Amniotic epithelial cell (primary cell): ENCODE results near the gene MBNL1.
"Not testable (repeated sequence)": the region's sequence is repeated elsewhere in the genome, so short reads cannot be mapped to it uniquely, and the experiment has no call there.

ENCODE experiments used
- DNase-seq: peaks from one replicate; pipeline ENCODE4 v3.0.0-alpha.2; 2010; ENCODE audit warnings: low read depth

MBNL1 gene

GRCh38 chr3:152350139-152350538 is 81.4 kb downstream of the MBNL1 start:
- no peak for DNase-seq

DNA sequence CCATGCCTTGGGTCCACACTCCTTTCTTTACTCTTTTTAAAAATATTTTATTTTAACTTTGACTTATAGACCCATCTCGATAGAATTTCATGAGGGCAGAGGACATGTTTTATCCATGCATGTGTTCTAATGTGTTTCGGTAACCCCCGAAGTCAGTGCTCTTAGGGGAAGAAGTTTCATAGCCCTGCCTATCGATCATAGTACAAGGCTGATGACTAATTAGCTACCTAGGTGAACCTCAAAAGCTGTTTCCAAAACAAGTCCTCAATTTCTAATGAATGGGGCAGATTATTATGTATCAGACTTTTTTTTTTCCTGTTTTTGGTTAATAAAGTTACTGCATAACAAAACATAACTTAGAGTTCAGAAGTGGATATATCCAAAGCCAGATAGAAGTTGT is 82.0 kb downstream of the MBNL1 start:
- DNase-seq, result no peak

DNA sequence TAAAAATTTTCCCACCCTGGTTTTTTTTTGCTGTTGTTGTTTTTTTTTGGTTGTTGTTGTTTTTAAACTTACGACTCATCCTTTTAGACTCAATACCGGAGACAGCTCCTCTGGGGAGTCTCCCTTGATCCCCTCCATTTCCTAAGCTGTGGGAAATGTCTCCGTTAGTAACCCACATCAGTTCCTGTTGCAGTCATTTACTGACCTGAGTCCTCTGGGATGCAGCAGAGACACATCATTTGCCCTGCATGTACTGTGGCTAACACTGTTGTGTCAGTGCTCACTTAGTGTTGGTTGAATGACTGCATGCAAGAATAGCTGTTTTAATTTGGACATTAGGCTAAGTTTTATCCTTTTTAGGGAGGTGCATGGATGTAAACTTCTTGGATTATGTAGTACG is 83.8 kb downstream of the MBNL1 start:
- peak; percentile 56 for DNase-seq

GRCh38 chr3:152353578-152353977 is 84.8 kb downstream of the MBNL1 start:
- no peak for DNase-seq

- peak; percentile 36 for DNase-seq
These were observed 87.3 kb downstream of the MBNL1 start for GRCh38 chr3:152355744-152356665.

GRCh38 chr3:152356870-152357276 is 88.1 kb downstream of the MBNL1 start:
- DNase-seq, result no peak

DNA sequence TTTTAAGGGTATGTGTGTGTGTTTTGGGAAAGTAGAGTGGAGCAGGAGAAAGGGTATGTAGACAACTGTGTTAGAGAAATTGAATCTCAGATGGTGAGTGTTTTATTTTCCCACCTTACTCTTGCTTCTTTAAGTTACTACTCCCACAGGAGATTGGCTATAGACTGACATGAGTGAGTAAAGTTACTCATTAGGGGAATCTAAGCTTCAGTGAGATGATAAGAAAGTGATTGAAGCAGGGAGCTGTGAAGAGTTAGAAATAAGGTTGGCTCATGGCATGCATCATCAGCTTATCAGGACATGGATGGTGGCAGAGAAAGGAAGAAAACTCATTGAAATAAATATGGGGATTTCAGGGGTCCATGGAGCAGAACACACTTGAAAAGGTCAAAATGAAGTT is 88.9 kb downstream of the MBNL1 start:
- peak; percentile 49 for DNase-seq

DNA sequence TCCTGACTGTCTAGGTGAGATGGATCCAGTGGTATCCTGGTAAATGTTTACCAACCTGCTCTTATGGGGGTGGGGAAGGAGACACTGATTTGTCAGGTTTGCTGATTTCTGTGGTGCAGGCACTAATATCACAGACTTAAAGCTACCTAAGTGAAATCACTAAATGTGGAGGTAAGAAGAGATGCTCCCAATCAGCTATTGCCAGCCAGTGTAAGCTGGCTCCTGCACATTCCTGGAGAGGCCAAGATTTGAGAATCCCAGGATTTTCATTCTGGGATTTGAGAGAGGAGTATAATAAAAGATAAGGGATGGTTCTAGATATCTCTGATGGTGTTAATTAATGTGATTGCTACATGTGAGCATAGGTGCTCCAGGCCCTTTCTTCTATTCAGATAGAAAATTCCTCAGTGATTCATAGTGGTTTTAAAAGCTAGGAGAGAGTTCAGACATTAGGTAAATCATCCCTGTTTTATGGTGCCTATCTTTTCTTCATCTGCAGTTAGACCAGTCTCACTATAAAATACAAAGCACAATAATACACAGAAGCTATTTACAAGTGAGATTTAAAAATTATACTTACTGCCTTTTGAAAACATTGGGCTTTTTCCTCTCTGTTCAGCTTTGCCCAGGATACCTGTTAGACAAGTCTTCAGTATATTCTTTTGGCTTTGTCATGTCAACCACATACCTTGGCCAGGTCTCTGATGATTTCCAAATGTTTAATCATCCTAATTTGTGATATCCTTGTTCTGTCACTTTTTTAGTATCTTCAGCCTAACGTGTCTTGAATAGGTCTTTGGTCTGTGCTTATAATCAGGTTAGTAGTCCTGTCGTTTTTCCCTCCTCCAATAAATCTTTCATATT is 90.9 kb downstream of the MBNL1 start:
- peak; percentile 36 for DNase-seq

- no peak for DNase-seq
These were observed 91.6 kb downstream of the MBNL1 start for GRCh38 chr3:152360302-152360701.

GRCh38 chr3:152360966-152361365 is 92.2 kb downstream of the MBNL1 start:
- no peak for DNase-seq

DNA sequence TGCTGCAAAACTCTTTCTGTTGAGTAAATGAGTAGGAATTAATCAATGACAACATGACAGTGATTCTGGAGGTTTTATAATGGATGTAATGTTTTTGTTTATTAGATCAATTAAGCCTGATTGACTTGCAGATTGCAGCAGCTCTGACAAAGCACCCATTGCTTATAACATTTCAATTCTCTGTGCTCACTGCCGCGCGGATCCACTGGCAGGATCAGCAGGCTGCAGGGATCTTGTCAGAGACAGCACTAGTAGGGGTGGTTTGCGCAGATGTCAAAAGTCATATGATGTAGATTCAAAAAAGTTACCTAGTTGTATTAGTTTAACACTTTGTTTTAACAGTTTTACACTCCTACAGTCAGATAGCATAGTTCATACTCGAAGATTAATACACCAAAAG is 93.4 kb downstream of the MBNL1 start:
- DNase-seq, result no peak

GRCh38 chr3:152364237-152364636 is 95.5 kb downstream of the MBNL1 start:
- DNase-seq, result no peak

DNA sequence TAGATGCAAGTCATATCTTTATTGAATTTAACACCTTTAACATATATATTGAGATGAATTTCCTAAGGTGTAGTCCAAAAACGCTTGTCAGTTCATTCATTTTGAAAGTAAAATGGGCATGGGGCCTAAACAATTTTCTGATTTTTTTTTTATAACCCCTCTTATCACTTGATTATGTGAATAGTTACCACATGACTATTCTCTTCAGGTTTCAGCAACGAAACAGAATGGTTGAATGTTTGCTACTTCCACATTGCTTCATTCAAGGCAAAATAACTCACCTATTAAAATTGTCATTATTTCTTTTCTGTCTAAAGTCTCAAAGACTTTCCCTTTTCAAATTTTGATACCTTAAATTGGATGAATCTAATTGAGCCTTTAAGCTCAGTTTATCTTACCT is 96.4 kb downstream of the MBNL1 start:
- no peak for DNase-seq

DNA sequence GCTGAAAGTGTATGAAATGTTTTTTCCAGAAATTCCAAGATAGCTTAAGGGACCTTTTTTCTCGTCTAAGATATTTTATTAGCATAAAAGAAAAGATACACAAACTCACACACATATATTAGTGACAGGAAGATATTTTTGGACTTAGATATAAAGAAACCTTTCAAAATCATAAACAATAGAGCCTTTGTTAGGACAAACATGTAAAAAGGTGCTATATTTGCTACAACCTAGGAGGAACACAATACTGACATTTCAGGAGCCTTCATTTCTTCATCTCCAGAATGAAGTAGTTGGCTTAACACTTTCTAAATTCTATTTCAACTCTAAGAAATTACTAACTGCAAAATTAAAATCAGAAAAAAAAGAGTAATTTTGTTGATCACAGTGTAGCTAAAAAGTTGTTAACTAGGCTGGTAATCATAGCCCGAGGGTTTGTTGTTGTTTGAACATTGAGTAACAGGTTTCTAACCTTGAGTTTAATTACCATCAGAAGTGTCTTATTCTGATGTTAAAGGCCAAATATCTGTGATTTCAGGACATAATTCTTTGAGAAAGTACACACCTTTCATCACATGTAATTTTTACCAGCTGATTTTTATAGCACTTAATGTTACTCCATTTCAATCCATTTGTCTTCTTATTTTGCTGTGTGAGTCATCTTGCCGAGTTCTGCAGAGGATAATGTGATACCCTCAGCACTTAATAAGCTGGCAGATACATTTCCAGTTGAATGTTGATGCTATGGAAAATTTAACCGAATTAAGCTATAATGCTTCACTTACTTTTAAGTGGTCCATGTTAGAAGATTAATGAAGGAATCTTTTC is 97.3 kb downstream of the MBNL1 start:
- DNase-seq, result peak; percentile 63

DNA sequence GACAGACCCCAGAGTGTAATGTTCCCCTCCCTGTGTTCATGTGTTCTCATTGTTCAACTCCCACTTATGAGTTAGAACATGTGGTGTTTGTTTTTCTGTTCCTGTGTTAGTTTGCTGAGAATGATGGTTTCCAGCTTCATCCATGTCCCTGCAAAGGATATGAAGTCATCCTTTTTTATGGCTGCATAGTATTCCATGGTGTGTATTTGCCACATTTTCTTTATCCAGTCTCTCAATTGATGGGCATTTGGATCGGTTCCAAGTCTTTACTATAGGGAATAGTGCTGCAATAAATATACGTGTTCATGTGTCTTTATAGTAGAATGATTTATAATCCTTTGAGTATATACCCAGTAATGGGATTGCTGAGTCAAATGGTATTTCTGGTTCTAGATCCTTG is 98.5 kb downstream of the MBNL1 start:
- not testable (repeated sequence) for DNase-seq

DNA sequence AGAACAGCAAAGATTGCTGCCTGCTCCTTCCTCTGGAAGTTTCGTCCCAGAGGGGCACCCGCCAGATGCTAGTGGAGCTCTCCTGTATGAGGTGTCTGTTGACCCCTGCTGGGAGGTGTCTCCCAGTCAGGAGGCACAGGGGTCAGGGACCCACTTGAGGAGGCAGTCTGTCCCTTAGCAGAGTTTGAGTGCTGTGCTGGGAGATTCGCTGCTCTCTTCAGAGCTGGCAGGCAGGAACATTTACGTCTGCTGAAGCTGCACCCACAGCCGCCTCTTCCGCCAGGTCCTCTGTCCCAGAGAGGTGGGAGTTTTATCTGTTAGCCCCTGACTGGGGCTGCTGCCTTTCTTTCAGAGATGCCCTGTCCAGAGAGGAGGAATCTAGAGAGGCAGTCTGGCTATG is 103.9 kb downstream of the MBNL1 start:
- DNase-seq, result not testable (repeated sequence)

GRCh38 chr3:152373379-152373778 is 104.7 kb downstream of the MBNL1 start:
- DNase-seq, result no peak

DNA sequence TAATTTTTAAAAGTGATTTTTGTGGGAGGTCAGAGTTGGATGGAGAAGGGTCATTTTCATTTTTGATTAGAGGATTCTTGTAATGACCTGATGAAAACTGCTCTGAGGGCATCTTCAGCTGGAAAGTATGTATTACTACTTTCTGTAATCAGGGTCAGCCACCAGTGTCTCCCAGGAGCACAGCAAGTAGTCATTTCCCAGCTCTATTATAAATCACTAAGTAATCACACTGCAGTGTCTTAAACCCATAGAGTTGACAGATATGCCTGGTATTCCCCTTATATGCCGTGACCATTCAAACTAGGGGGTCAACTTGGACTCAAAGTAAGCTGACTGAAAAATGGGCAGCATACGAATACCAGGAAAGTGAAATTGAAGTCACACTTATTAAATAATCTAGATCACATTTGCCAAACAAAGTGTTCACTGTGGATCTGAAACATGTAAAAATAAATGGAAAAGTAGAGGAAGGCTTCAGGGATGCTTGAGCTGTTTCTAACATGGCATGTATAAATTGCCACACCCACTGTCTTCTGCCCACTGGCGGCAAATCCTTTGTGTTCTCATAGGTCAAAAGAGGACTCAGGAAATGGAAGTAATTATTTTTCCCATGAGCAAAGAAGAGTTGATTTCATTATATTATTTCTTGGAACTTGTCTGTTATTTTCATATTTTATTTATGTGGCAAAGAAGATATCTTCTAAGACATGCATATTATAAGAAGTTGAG is 105.7 kb downstream of the MBNL1 start:
- DNase-seq, result peak; percentile 20

GRCh38 chr3:152375546-152375945 is 106.8 kb downstream of the MBNL1 start:
- peak; percentile 31 for DNase-seq

GRCh38 chr3:152376351-152377183 is 107.8 kb downstream of the MBNL1 start:
- DNase-seq, result peak; percentile 41
